MG63 (cell line): Measurements from ENCODE around the gene TMA7B. TPM values are rescaled to one million over a fixed set of nuclear protein-coding genes. Genes with fewer than 3 reads are reported as not detected.

ENCODE experiments used
- DNase-seq: peaks from one replicate; pipeline ENCODE4 v3.0.0-alpha.2; 2020
- H3K27me3 ChIP-seq: fragments of 250-450 bp; sonication (Bioruptor Pico); 2 replicates; pipeline ENCODE4 v1.5.1; 2020; ENCODE audit warnings: mild to moderate bottlenecking, moderate library complexity
- H3K36me3 ChIP-seq: fragments of 250-450 bp; sonication (Bioruptor Pico); 2 replicates; pipeline ENCODE4 v1.5.1; 2020; ENCODE audit warnings: mild to moderate bottlenecking, moderate library complexity
- H3K4me3 ChIP-seq: fragments of 250-450 bp; sonication (Bioruptor Pico); 2 replicates; pipeline ENCODE4 v1.5.1; 2020; ENCODE audit warnings: mild to moderate bottlenecking, moderate library complexity
- H3K9me3 ChIP-seq: fragments of 250-450 bp; sonication (Bioruptor Pico); 2 replicates; pipeline ENCODE4 v1.5.1; 2020; ENCODE audit warnings: mild to moderate bottlenecking, moderate library complexity
- total RNA-seq: library from RNA; depleted of rRNA; stranded (reverse); fragments of >200 nt; shearing (Covaris generic); gene quantifications from 2 replicates; pipeline ENCODE4 v1.2.3, GENCODE V29; 2014; ENCODE audit warnings: low replicate concordance; rRNA removed

The TMA7B gene
- total RNA-seq, result not detected in 2 replicates

DNA sequence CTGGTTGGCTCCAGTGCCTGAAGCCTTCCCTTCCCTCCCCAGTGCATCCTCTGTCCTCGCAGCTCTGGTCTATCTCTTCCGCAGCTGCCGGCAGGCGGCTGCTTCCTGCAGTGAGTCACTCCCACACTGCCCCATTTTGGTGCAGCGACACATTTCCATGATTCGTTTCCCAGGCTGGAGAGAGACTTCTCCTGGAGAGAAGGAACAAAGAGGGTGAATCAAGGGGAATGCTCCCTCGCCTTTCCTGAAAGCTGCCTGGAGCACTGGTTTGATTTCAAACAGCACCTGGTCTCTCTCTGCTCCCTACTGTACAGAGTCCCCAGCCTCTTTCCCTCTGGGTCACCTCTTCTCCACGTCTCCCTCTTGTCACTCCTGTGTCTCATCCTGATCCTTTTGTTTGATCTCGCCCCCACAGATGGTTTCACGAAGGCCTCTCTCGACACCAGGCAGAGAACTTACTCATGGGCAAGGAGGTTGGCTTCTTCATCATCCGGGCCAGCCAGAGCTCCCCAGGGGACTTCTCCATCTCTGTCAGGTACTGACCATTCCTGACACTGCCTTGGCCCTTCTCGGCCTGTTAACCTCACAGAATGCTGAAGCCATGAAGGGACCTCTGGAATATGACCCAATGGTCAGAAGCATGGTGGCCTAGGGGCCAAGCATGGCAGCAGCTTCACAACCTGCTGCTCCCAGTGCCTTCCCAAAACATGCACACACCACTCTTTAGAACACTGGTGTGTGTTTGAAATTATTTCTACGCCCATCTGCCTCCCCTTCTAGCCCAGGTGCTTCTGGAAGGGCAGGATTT is at the start of gene TMA7B:
TSS of gene TMA7B (plus strand) at position 758 of the 808 bp plus-strand sequence. CDS start 3,978 bp downstream, outside the sequence.
- Histone ChIP-seq H3K36me3 (no peaks in the 10 kb centered on the region), H3K4me3 (no peak within 1 kb of the TSS), H3K9me3 (no peaks in the 10 kb centered on the region), H3K27me3 (no peaks in the 10 kb centered on the region)
- peak; percentile 48 for DNase-seq

DNA sequence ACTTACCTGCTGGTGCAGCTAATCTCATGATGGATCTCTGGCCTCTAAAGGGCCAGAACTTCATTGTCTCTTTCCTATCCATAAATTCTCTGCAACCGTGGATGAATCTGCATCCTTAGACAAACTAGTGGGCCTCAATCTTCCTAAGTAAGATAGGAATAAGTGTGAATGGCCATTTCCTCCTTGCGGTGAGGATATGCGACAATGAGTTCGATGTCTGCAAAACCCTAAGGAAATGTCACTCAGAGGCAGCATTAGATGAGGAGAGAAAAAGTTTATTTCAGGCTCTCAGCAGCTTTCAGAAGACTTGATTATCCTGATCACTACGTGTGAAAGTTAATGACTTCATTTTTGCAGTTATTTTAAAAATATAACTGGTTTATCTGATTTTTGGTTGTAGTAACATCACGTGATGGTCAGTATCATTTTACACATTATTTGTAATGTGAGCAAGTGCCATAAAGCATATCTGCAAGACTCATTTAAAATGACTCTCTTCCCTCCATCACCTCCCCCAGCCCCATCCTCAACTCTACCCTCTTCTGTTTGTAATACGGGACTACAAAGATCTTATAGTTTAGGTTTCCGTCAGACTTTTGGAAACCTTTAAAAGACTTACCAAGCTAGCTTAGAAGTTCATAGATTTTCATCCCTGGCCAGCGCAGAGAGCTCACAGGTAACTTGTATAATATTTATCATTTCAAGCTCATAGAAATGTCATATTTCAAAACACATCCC is 49.2 kb upstream of the TMA7B start:
- H3K9me3 ChIP-seq, result no peaks in the 10 kb centered on the region
- H3K36me3 ChIP-seq, result no peaks in the 10 kb centered on the region
- H3K4me3 ChIP-seq, result no peak overlapping the region
- DNase-seq, result no peak
- H3K27me3 ChIP-seq, result no peaks in the 10 kb centered on the region; the same call in 1 of the 2 replicates

DNA sequence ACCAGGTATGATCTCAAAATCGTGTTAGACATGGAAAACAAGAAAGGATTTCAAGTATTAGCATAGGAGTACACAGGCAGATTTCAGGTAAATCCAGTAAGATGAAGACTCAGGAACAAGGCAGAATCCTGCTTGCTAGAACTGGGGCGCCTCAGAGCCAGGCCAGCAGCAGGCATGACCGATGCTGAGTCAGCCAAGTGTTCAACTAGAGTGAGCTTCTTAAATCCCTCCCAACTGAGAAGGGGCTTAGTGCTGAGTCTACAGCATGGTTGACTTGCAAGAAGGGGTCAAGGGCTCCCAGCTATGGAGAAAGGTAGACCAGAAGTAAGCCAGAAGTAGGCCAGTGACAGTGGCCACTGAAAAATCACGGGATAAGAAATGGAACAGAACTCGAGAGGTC is 46.9 kb upstream of the TMA7B start:
- H3K9me3 ChIP-seq, result no peaks in the 10 kb centered on the region
- no peak overlapping the region for H3K4me3 ChIP-seq
- H3K27me3 ChIP-seq, result no peaks in the 10 kb centered on the region; the same call in 1 of the 2 replicates
- no peak for DNase-seq
- no peaks in the 10 kb centered on the region for H3K36me3 ChIP-seq

DNA sequence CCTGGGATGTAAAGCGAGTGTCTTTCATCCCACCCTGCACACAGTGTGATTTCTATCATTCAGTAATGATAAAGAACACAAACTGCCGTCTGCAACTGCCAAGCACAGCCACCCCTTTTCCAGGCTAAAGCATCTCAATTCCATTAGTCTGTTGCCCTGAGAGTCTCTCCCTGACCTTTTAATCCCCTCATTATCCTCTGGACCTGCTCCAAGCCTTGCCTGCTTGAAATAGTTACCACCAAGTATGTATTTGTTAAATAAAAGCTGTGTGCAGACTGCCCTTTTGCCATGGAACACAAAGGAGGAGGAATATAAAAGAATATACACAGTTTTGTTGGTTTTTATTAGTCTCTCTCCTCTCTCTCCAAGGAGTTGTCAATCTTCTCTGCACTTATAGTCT is 46.3 kb upstream of the TMA7B start:
- H3K4me3 ChIP-seq, result no peak overlapping the region
- H3K36me3 ChIP-seq, result no peaks in the 10 kb centered on the region
- no peak for DNase-seq
- no peaks in the 10 kb centered on the region; the same call in 1 of the 2 replicates for H3K27me3 ChIP-seq
- H3K9me3 ChIP-seq, result no peaks in the 10 kb centered on the region

DNA sequence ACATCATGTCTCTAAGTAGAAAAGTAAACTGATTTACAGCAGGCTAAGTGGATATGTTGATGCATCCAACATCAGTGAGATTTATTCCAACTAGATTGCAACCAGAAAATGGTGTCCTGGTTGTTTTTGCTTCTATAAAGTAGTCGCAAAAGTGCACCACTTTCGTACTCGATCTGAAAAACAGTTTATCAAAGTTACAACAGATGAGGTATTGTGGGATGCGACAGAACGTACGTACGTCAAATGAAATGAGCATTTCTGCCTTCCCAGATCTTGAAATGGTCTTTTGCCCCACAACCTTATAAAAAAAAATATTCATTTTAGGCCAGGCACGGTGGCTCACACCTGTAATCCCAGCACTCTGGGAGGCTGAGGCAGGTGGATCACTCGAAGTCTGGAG is 45.6 kb upstream of the TMA7B start:
- no peak for DNase-seq
- H3K9me3 ChIP-seq, result no peaks in the 10 kb centered on the region
- no peaks in the 10 kb centered on the region; the same call in 1 of the 2 replicates for H3K27me3 ChIP-seq
- H3K36me3 ChIP-seq, result no peaks in the 10 kb centered on the region
- H3K4me3 ChIP-seq, result no peak overlapping the region

DNA sequence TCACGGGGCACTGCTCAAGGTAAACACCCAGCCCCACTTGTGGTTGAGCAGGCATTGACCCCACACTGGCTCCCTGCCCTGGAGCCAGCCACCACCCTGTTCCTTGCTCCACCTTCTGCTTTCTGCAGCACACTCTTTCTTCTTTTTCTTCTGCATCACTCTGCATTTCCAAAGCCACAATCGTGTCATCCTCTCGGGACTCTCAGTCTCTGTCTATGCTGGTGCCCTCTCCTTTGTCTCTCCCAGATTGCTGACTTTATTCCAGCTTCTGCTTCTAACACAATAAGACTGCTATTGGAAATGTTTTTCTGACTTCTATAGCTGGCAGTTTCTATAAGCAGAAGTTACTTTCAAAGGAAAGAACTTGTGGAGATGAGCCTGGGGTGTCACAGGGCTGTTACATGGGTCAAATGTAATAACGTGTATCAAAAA is 44.9 kb upstream of the TMA7B start:
- Histone ChIP-seq H3K9me3 (no peaks in the 10 kb centered on the region), H3K36me3 (no peaks in the 10 kb centered on the region), H3K4me3 (no peak overlapping the region), H3K27me3 (no peaks in the 10 kb centered on the region; the same call in 1 of the 2 replicates)
- DNase-seq, result no peak

DNA sequence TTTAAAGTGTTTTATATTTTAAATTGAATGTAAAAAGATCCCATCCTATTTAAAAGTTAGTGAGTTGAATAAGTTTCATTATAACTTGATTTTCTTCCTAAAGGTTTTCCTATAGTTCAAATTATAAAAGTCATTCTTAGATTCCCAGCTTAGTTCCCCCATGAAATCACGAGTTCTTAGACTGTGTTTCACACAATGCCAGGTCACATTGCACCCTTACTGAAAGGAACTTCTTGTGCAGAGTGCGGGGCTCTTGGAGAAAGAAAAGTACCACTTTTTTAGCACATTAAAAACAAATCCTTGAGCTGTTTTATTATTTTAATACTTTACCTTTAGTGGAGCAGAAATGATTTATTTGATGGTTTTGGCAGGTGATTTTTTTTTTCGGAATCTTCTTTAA is 43.7 kb upstream of the TMA7B start:
- H3K9me3 ChIP-seq, result no peaks in the 10 kb centered on the region
- H3K36me3 ChIP-seq, result no peaks in the 10 kb centered on the region
- H3K4me3 ChIP-seq, result no peak overlapping the region
- no peak for DNase-seq
- H3K27me3 ChIP-seq, result peaks cover 2% of the 10 kb centered on the region

DNA sequence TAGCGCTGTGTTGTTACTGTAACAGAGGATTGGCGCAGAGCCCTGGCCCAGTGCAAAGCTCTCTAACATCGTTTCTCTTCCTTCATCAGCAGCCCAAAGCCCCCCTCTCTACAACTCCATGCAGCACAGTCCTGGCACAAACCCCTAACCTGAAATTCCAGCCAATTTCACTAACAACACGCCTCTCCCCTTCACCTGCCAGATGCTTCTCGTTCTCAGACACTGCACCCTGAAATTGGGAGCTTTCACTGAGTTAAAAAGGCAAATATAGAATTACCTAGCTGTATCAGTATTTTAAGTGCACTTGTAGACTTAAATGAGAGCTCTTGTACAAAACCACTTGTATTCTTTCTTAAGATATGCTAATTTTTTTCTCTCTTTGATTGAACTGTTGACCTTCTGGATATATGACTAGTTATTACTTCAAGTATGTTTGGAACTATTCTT is 43.0 kb upstream of the TMA7B start:
- peaks cover 5% of the 10 kb centered on the region for H3K27me3 ChIP-seq
- no peaks in the 10 kb centered on the region for H3K9me3 ChIP-seq
- H3K4me3 ChIP-seq, result no peak overlapping the region
- H3K36me3 ChIP-seq, result no peaks in the 10 kb centered on the region
- DNase-seq, result no peak

DNA sequence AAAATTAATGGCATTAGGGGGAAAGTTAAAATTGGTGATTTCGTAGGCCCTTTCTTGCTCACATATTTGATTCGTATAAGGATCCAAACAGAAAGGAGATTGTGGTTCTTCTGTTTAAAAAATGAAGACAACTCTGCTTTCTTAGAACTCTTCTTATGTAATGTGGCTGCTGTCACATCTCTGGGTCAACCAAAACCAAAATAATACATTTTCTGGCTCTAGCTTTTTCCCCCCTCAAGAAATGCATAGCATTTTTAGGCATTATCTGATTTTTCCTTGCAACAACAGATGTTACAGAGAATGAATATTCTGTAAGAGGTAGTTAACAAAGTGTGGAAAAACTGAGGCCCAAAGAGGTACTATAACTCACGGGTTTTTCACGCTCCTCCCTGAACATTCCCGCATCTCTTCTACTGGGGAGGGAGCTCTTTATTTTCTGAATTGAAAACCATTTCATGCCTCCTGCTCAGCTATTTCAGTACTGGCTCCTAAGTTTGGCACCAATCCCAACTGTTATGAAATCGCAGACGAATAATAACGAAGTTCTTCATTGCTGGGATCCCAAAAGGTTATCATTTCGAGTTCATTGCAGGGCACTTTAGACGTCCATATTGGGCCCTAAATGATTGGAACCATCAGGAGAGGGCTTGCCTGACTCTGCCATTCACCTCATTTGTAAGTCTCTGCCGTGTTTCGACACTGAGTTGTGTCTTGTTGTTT is 42.3 kb upstream of the TMA7B start:
- no peaks in the 10 kb centered on the region for H3K9me3 ChIP-seq
- H3K27me3 ChIP-seq, result peaks cover 5% of the 10 kb centered on the region
- no peak for DNase-seq

DNA sequence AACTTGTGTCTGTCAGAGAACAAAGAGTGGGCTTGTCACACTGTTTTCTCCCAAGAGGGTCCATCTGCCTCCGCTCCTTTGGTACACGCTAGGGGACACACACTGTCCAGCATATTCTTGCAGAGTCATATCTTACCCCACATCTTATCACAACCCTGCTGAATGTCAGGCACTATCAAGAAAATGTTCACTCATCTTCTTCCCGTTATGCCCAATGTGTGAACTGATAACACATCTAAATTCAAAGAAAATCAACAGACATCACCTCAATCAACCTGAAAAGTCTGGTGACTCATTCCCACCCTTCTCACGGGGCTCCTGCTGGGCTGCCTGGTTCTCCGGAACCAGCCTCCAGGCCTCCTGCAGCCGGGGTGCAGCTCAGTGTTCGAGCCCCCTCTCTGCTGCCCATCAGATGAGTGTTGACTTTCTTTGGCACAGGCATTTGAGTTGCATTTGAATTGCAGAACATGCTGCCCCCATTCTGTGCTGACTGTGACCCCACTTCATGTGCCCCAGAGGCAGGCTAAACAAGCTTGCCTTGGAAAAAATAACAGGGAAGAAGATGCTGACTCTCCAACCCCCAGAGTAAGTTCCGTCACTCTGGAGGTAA is 40.0 kb upstream of the TMA7B start:
- DNase-seq, result no peak
- peaks cover 7% of the 10 kb centered on the region for H3K27me3 ChIP-seq
- H3K4me3 ChIP-seq, result no peak overlapping the region
- no peaks in the 10 kb centered on the region for H3K36me3 ChIP-seq
- H3K9me3 ChIP-seq, result no peaks in the 10 kb centered on the region

More for the DNA sequence above, 42.3 kb upstream of the TMA7B start:
- Histone ChIP-seq H3K4me3 (no peak overlapping the region), H3K36me3 (no peaks in the 10 kb centered on the region)

DNA sequence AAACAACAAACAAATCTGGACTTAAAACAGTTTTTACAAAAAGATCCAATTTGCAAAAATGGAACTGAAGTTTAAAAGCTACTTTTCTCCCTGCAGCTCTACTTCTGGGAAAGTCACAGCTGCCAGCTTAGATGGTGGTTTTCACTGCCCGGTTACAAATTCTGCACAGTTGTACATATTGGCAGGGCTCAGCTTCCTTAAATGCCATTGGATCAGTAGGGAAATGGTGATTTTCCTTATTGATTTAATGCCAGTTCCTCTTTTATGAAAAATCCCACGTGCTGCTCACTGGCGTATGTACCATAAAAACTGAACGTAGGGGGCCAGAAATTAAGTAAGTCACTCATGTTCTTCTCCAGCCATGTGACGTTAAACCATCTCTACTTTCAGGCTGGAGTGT is 36.5 kb upstream of the TMA7B start:
- Histone ChIP-seq H3K36me3 (no peaks in the 10 kb centered on the region), H3K9me3 (no peaks in the 10 kb centered on the region), H3K4me3 (no peak overlapping the region), H3K27me3 (peaks cover 7% of the 10 kb centered on the region)
- no peak for DNase-seq

DNA sequence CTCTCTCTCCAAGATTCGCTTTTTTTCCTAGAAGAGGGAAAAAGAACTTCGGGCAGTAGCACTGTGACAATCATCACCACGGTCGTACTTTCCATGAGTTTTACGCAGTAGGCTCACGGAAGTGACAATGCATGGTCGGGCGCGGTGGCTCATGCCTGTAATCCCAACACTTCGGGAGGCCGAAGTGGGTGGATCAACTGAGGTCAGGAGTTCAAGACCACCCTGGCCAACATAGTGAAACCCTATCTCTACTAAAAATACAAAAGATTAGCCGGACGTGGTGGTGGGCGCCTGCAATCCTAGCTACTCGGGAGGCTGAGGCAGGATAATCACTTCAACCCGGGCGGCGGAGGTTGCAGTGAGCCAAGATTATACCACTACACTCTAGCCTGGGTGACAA is 35.9 kb upstream of the TMA7B start:
- DNase-seq, result no peak
- Histone ChIP-seq H3K4me3 (no peak overlapping the region), H3K36me3 (no peaks in the 10 kb centered on the region), H3K27me3 (peaks cover 7% of the 10 kb centered on the region), H3K9me3 (no peaks in the 10 kb centered on the region)

DNA sequence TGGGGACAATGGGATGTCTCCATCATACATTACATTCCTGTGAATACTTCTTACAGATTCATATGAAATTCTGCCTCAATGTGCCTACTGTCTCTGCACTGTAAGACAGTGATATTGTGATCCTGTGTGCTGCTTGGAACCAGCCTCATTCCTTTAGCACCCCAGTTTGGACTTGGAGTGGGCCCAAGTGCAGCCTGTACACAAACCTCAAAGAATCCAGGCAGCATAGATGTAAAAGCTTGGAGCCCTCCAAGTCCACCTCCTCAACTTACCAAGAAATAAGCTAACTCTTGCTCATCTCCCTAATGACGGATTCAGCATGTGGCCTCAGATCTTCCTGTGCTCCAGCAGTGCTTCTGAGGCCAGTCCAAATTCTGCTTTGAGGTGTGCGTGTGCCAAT is 34.9 kb upstream of the TMA7B start:
- no peak overlapping the region for H3K4me3 ChIP-seq
- no peak for DNase-seq
- H3K9me3 ChIP-seq, result no peaks in the 10 kb centered on the region
- no peaks in the 10 kb centered on the region for H3K36me3 ChIP-seq
- H3K27me3 ChIP-seq, result peaks cover 10% of the 10 kb centered on the region

DNA sequence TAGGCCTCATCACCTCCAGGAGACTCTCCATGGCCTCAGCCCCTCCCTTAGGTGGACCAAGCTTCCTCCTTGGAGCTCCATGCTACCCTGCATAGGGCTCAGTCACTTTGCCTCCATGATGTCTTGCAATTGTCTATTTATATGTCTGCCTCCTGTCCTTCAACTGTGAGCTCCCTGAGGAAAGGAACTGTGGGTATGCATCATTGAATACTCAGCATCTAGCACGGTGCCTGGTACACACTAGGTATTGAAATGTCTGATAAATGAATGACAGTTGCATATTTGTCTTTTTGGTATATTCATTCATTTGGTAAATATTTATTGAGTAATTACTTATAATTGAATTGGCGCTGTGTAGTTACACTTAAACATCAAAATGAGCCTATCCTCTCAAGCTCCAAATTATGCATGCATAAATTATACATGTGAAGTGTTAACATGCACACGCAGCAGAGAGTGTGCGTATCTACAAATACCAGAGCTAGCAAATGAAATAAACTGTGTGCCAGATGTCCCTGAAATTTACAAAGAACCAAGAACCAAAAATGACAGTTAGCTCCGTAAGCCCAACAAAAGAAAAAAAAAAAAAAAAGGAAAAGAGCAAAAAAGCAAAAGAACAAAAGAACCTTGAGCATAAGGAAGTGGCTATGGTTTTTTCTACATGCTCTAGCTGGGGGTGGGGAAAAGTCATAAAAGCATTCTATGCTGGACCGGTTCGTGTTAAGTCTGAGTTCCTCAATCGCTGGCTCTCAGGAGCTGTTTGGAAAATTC is 34.1 kb upstream of the TMA7B start:
- Histone ChIP-seq H3K4me3 (no peak overlapping the region), H3K9me3 (no peaks in the 10 kb centered on the region), H3K27me3 (peaks cover 12% of the 10 kb centered on the region), H3K36me3 (no peaks in the 10 kb centered on the region)
- DNase-seq, result no peak

DNA sequence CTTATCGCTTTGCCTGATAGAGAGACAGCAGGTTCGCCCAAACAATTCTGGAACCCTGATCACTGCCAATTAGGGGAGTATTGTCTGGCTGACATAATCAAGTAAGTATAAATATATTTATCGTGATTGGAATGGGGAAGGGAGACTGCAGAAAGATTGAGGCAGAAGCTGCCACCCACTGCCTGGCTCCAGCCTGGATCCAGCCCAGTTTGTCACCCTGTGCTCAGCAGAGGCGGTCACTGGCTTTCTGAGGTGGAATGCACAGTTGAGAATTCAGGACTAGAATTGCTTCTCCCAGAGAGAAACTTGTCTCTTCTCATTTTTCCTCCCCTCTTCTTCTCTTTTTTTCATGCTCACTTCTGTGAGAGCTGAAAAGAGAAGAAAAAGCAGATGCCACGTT is 33.4 kb upstream of the TMA7B start:
- no peaks in the 10 kb centered on the region for H3K9me3 ChIP-seq
- peaks cover 9% of the 10 kb centered on the region for H3K27me3 ChIP-seq
- no peaks in the 10 kb centered on the region for H3K36me3 ChIP-seq
- DNase-seq, result no peak
- no peak overlapping the region for H3K4me3 ChIP-seq

DNA sequence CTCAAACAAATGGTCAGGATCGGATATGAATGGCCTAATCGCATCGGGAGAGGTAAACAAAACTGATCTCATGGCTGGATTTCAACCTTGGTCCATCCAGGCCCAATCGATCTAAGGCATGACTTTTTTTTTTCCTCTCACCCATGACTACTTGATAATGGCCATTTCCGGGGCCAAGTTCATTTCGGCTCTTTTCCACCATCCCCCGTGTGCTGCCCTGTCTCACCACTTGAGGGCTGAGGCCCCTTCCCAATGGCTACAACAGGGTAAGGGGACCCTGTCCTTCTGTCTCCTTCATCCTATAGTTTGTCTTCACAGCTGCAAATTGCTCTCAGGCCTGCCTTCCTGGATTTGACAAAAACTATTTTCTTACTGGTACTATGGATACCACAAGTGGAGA is 32.7 kb upstream of the TMA7B start:
- Histone ChIP-seq H3K36me3 (no peaks in the 10 kb centered on the region), H3K27me3 (peaks cover 6% of the 10 kb centered on the region), H3K4me3 (no peak overlapping the region), H3K9me3 (no peaks in the 10 kb centered on the region)
- DNase-seq, result no peak
